Measurements from ENCODE around the gene SYCE3. TPM values are rescaled to one million over a fixed set of nuclear protein-coding genes. Genes with fewer than 3 reads are reported as not detected.
A peak's percentile ranks its signal among the peaks of the same experiment; 100 is the strongest.

Gene SYCE3
- total and polyA plus RNA-seq, 9 of the 15 experiments (the other 6 are each of a cell fraction or from before 2014, with no cell fraction given): 0.56 TPM; not detected in 8

- TF ChIP-seq PCBP2 (IDR thresholded peaks at IDR 0.05; ENCODE audit: low read depth, low read length, poor library complexity, severe bottlenecking): no peak
- TF ChIP-seq ZNF282 (CRISPR knock-in tag; IDR thresholded peaks at IDR 0.05): no peak
- peak; percentile 76 for TF ChIP-seq HNRNPLL (IDR thresholded peaks at IDR 0.05; ENCODE audit: low read depth, low read length, poor library complexity, severe bottlenecking)
- no peak for TF ChIP-seq ZNF24 (IDR thresholded peaks at IDR 0.05)
- TF ChIP-seq MCM2 (IDR thresholded peaks at IDR 0.05; ENCODE audit: low read depth): no peak
- TF ChIP-seq GATAD2A (IDR thresholded peaks at IDR 0.05): no peak
- peak; percentile 67 for TF ChIP-seq MBD2 (IDR thresholded peaks at IDR 0.05; ENCODE audit: borderline replicate concordance, low read depth)
- no peak for TF ChIP-seq RBM22 (IDR thresholded peaks at IDR 0.05; ENCODE audit: low read depth, low read length, poor library complexity, severe bottlenecking)
- no peak for TF ChIP-seq EHMT2 (IDR thresholded peaks at IDR 0.05)
- TF ChIP-seq MAFF (IDR thresholded peaks at IDR 0.05; ENCODE audit: low read length): no peak
- TF ChIP-seq IFI16 (CRISPR knock-in tag; IDR thresholded peaks at IDR 0.05): no peak
- TF ChIP-seq ILF3 (IDR thresholded peaks at IDR 0.05; ENCODE audit: borderline replicate concordance): no peak
- no peak for TF ChIP-seq ZKSCAN3 (CRISPR knock-in tag; IDR thresholded peaks at IDR 0.05)
- no peak for TF ChIP-seq ZNF3 (CRISPR knock-in tag; IDR thresholded peaks at IDR 0.05)
- no peak for TF ChIP-seq SNIP1 (IDR thresholded peaks at IDR 0.05; ENCODE audit: low read depth)
- TF ChIP-seq ZNF584 (CRISPR knock-in tag; IDR thresholded peaks at IDR 0.05; ENCODE audit: low read depth): no peak
- peak; percentile 89 for TF ChIP-seq E2F8 (IDR thresholded peaks at IDR 0.05; ENCODE audit: low read depth, partially characterized antibody)
- peak; percentile 79 to 94 (median 93) for TF ChIP-seq YY1 (IDR thresholded peaks at IDR 0.05; ENCODE audit: borderline replicate concordance in 1 of 3, control insufficient read depth in 1 of 3, extremely low read depth in 1 of 3, insufficient read depth in 3 of 3, insufficient read length in 1 of 3, insufficient replicate concordance in 2 of 3, low read depth in 1 of 3, low read length in 2 of 3)
- TF ChIP-seq POU5F1 (IDR thresholded peaks at IDR 0.05; ENCODE audit: borderline replicate concordance, low read depth, low read length, partially characterized antibody): no peak
- no peak for TF ChIP-seq HNRNPUL1 (IDR thresholded peaks at IDR 0.05; ENCODE audit: low read length)
- TF ChIP-seq SRSF3 (IDR thresholded peaks at IDR 0.05; ENCODE audit: insufficient read depth, low read length): no peak
- no peak for TF ChIP-seq LCOR (CRISPR knock-in tag; IDR thresholded peaks at IDR 0.05)
- no peak for TF ChIP-seq SIN3A (IDR thresholded peaks at IDR 0.05; ENCODE audit: borderline replicate concordance in 2 of 2, control insufficient read depth in 1 of 2, low read depth in 2 of 2, low read length in 2 of 2)
- TF ChIP-seq HSF4 (CRISPR knock-in tag; IDR thresholded peaks at IDR 0.05; ENCODE audit: borderline replicate concordance): no peak
Measured at GRCh38 chr22:50507991-50508884, 54.5 kb downstream of the SYCE3 start, which contains the start of gene NCAPH2 (continued).

All from K562 (cell line).